GM19455 (cell line): ENCODE measurements around the gene OPN1SW.

Source experiments
- ATAC-seq: cut with Tn5 transposase; IDR thresholded peaks from one replicate; pipeline ENCODE4 v1.9.1; 2021; ENCODE audit not compliant: unreplicated experiment

OPN1SW gene

GRCh38 chr7:128775744-128776474 lies at the start of gene OPN1SW:
TSS of gene OPN1SW (minus strand) at chr7:128775794. CDS start at chr7:128775781, 13 bp downstream.
- no peak for ATAC-seq

GRCh38 chr7:128821724-128822123 lies 46.1 kb upstream of the OPN1SW start:
- ATAC-seq = no peak

- no peak for ATAC-seq
Observed at GRCh38 chr7:128818694-128819093, 43.1 kb upstream of the OPN1SW start.

GRCh38 chr7:128815289-128815942 lies 39.8 kb upstream of the OPN1SW start:
- ATAC-seq = no peak

- ATAC-seq = no peak
Observed at GRCh38 chr7:128814499-128814898, 38.9 kb upstream of the OPN1SW start.

GRCh38 chr7:128812514-128813168 lies 37.0 kb upstream of the OPN1SW start:
- ATAC-seq = no peak

- no peak for ATAC-seq
Observed at GRCh38 chr7:128811631-128812430, 36.2 kb upstream of the OPN1SW start.

GRCh38 chr7:128810997-128811396 lies 35.4 kb upstream of the OPN1SW start:
- no peak for ATAC-seq

GRCh38 chr7:128810473-128810872 lies 34.9 kb upstream of the OPN1SW start:
- no peak for ATAC-seq

GRCh38 chr7:128809363-128809762 lies 33.8 kb upstream of the OPN1SW start:
- no peak for ATAC-seq

- no peak for ATAC-seq
Observed at GRCh38 chr7:128807191-128807590, 31.6 kb upstream of the OPN1SW start.

- no peak for ATAC-seq
Observed at GRCh38 chr7:128805225-128805624, 29.6 kb upstream of the OPN1SW start.

- ATAC-seq = no peak
Observed at GRCh38 chr7:128804484-128804883, 28.9 kb upstream of the OPN1SW start.

- ATAC-seq = no peak
Observed at GRCh38 chr7:128801667-128802418, 26.2 kb upstream of the OPN1SW start.

- ATAC-seq = no peak
Observed at GRCh38 chr7:128801003-128801402, 25.4 kb upstream of the OPN1SW start.

- ATAC-seq = no peak
Observed at GRCh38 chr7:128800567-128800966, 25.0 kb upstream of the OPN1SW start.

GRCh38 chr7:128799451-128799850 lies 23.9 kb upstream of the OPN1SW start:
- ATAC-seq = no peak

- ATAC-seq = no peak
Observed at GRCh38 chr7:128796327-128796726, 20.7 kb upstream of the OPN1SW start.

GRCh38 chr7:128795129-128795528 lies 19.5 kb upstream of the OPN1SW start:
- ATAC-seq = no peak

- no peak for ATAC-seq
Observed at GRCh38 chr7:128794436-128794835, 18.8 kb upstream of the OPN1SW start.

GRCh38 chr7:128794020-128794419 lies 18.4 kb upstream of the OPN1SW start:
- no peak for ATAC-seq
